Chondrocyte (in vitro differentiated cells): ENCODE data around the gene FBXO24. TPM values are rescaled to one million over a fixed set of nuclear protein-coding genes. Genes with fewer than 3 reads are reported as not detected.
A peak's percentile ranks its signal among the peaks of the same experiment; 100 is the strongest.

ENCODE experiments used
- DNase-seq: peaks from one replicate; pipeline ENCODE4 v3.0.0; 2021; ENCODE audit warnings: mixed read lengths, low spot score
- H3K27ac Mint-ChIP-seq: one replicate; pipeline ENCODE4 v1.8.0; 2021; ENCODE audit warnings: mild to moderate bottlenecking, moderate library complexity, mixed read lengths; ENCODE audit not compliant: unreplicated experiment
- H3K27me3 Mint-ChIP-seq: 2 replicates; pipeline ENCODE4 v1.8.0; 2021; ENCODE audit warnings: low read depth, mixed read lengths
- H3K36me3 Mint-ChIP-seq: 2 replicates; pipeline ENCODE4 v1.8.0; 2021; ENCODE audit warnings: low read depth, mixed read lengths
- H3K4me1 Mint-ChIP-seq: 2 replicates; pipeline ENCODE4 v1.8.0; 2021; ENCODE audit warnings: low read depth, mild to moderate bottlenecking, mixed read lengths
- H3K4me3 Mint-ChIP-seq: one replicate; pipeline ENCODE4 v1.8.0; 2021; ENCODE audit warnings: mild to moderate bottlenecking, moderate library complexity, mixed read lengths; ENCODE audit not compliant: unreplicated experiment
- H3K9me3 Mint-ChIP-seq: 2 replicates; pipeline ENCODE4 v1.8.0; 2021; ENCODE audit warnings: low read depth, mixed read lengths
- CTCF ChIP-seq: fragments of 200-600 bp; sonication (generic); IDR thresholded peaks from 2 replicates; pipeline ENCODE4 v1.5.0; 2021; ENCODE audit warnings: antibody characterized with exemption, mild to moderate bottlenecking, moderate library complexity
- total RNA-seq: library from RNA; stranded (reverse); gene quantifications from 3 replicates; pipeline ENCODE4 v1.2.1, GENCODE V29; 2021

The FBXO24 gene
- total RNA-seq, 1 donor from 2014 or later = 0.57 TPM

DNA sequence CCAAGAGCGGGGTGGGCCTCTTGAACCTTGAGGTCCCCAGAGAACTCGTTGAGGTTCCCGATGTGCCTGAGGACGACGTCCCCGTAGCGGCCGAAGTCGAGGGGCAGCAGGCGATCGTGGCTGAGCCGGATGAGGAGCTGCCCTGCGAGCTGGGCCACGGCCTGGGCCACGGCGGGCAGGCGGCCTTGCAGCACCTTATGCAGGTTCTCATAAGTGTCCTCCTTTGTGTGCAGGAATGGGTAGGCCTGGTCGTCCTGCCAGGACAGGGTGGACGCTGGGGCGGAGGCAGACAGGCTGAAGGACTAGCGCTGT, 41.1 kb downstream of the FBXO24 start:
- Mint-ChIP-seq H3K27me3 (no peaks in the 10 kb centered on the region), H3K36me3 (no peaks in the 10 kb centered on the region), H3K27ac (no peak overlapping the region), H3K4me1 (peaks cover 7% of the 10 kb centered on the region), H3K9me3 (no peaks in the 10 kb centered on the region), H3K4me3 (no peak overlapping the region)
- no peak for DNase-seq
- TF ChIP-seq CTCF = no peak

DNA sequence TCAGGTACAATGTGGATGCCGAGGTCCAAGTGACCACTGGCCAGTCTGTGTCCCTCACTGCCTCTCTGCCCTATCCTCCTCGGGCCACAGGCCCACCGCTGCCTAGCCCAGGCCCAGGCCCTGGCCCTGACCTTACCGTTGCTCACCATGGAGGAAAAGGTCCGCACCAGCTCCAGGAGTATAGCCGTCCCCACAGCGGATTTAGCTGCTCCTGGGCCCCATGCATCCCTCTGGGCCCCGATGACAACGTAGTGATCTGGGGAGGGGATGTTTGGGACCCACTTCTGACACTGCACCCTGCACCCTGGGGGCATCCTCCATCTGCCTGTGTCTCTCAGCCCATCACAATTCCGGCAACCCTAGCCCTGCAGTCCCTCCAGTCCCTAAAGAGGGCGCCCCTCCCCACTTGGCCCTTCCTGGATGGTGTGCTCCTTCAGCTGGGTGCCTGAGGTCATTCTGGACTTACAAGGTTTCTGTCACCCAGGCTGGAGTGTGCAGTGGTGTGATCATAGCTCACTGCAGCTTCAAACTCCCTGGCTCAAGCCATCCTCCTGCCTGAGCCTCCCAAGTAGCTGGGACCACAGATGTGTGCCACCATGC, 43.1 kb downstream of the FBXO24 start:
- peaks cover 4% of the 10 kb centered on the region for H3K27me3 Mint-ChIP-seq
- peak; percentile 60 for TF ChIP-seq CTCF
- no peak overlapping the region for H3K27ac Mint-ChIP-seq
- no peaks in the 10 kb centered on the region for H3K9me3 Mint-ChIP-seq
- no peak for DNase-seq
- H3K4me1 Mint-ChIP-seq = peaks cover 10% of the 10 kb centered on the region
- no peak overlapping the region for H3K4me3 Mint-ChIP-seq
- no peaks in the 10 kb centered on the region for H3K36me3 Mint-ChIP-seq

DNA sequence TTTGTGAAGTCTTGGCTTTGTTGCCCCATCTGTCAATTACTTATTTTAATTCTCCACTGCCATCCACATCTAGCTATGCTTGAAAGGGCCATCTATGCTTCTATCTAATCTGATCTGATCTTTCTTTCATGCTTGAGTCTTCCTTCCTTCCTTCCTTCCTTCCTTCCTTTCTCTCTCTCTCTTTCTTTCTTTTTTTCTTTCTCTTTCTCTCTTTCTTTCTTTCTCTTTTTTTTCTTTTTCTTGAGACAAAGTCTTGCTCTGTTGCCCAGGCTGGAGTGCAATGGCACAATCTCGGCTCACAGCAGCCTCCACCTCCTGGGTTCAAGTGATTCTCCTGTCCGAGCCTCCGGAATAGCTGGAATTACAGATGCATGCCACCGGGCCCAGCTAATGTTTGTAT, 43.9 kb downstream of the FBXO24 start:
- Mint-ChIP-seq H3K27me3 (peaks cover 7% of the 10 kb centered on the region), H3K27ac (no peak overlapping the region), H3K9me3 (no peaks in the 10 kb centered on the region), H3K36me3 (no peaks in the 10 kb centered on the region), H3K4me3 (no peak overlapping the region), H3K4me1 (peaks cover 10% of the 10 kb centered on the region)
- no peak for DNase-seq
- no peak for TF ChIP-seq CTCF

GRCh38 chr7:100632951-100633717, 47.0 kb downstream of the FBXO24 start:
- peak overlapping the region; percentile 80 for H3K4me3 Mint-ChIP-seq
- peak; percentile 63 for TF ChIP-seq CTCF
- peak overlapping the region; percentile 63 for H3K27ac Mint-ChIP-seq
- peaks cover 9% of the 10 kb centered on the region for H3K27me3 Mint-ChIP-seq
- DNase-seq = no peak
- no peaks in the 10 kb centered on the region for H3K36me3 Mint-ChIP-seq
- peaks cover 3% of the 10 kb centered on the region for H3K4me1 Mint-ChIP-seq
- no peaks in the 10 kb centered on the region for H3K9me3 Mint-ChIP-seq

DNA sequence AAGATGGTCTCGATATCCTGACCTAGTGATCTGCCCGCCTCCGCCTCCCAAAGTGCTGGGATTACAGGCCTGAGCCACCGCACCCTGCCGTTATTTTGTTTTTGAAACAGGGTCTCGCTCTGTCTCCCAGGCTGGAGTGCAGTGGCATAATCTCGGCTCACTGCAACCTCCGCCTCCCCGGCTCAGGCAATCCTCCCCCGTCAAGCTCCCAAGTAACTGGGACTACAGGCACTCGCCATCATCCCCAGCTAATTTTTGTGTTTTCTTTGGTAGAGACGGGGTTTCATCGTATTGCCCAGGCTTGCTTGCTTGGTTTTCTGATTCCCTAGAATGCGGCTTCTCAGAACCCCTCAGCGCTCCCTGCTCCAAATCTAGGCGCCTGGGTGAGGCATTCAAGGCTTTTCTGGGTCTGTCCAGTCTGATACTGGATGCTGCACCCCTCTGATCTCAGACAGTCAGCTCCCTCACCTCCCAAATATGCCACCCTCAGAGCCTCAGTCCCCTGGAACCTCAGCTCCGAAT, 53.9 kb downstream of the FBXO24 start:
- H3K27ac Mint-ChIP-seq = no peak overlapping the region
- H3K4me1 Mint-ChIP-seq = no peaks in the 10 kb centered on the region
- H3K36me3 Mint-ChIP-seq = no peaks in the 10 kb centered on the region
- H3K9me3 Mint-ChIP-seq = no peaks in the 10 kb centered on the region
- no peak for DNase-seq
- H3K4me3 Mint-ChIP-seq = no peak overlapping the region
- H3K27me3 Mint-ChIP-seq = peaks cover 9% of the 10 kb centered on the region
- TF ChIP-seq CTCF = no peak
